Uterus (tissue), 4 donors: ENCODE data around the gene SNX17. TPM values are rescaled to one million over a fixed set of nuclear protein-coding genes. Genes with fewer than 3 reads are reported as not detected.
A peak's percentile ranks its signal among the peaks of the same experiment; 100 is the strongest.

Experiments
- DNase-seq, 2 donors: peaks; one replicate each; pipeline ENCODE4 v3.0.0-alpha.2; 2019 to 2020
- H3K27ac ChIP-seq, 2 donors: fragments of 200-600 bp; sonication (generic); 1 replicate in 1 of 2; 2 replicates in 1 of 2; pipeline ENCODE4 v1.5.1; 2016 to 2018
- H3K27me3 ChIP-seq, 2 donors: fragments of 200-600 bp; sonication (generic); one replicate each; pipeline ENCODE4 v1.5.1; 2018 to 2019; ENCODE audit warnings: control low read depth in 1 of 2
- H3K36me3 ChIP-seq, 2 donors: fragments of 200-600 bp; sonication (generic); one replicate each; pipeline ENCODE4 v1.5.1; 2019; ENCODE audit warnings: control low read depth in 1 of 2
- H3K4me1 ChIP-seq, 2 donors: fragments of 200-600 bp; sonication (generic); one replicate each; pipeline ENCODE4 v1.5.1; 2018 to 2019; ENCODE audit warnings: control low read depth in 1 of 2
- H3K4me3 ChIP-seq, 2 donors: fragments of 200-600 bp; sonication (generic); 1 replicate in 1 of 2; 2 replicates in 1 of 2; pipeline ENCODE4 v1.5.1; 2018 to 2019; ENCODE audit warnings: mild to moderate bottlenecking in 1 of 2
- H3K9me3 ChIP-seq, 2 donors: fragments of 200-600 bp; sonication (generic); one replicate each; pipeline ENCODE4 v1.5.1; 2019; ENCODE audit warnings: control low read depth in 1 of 2
- CTCF ChIP-seq, 4 experiments: fragments of 200-600 bp in 2 of 4; fragments of 450-650 bp in 2 of 4; sonication (generic) in 2 of 4; IDR thresholded peaks; one replicate each; pipeline ENCODE4 v1.5.1; 2016 to 2019; ENCODE audit warnings: antibody characterized with exemption in 4 of 4, mild to moderate bottlenecking in 2 of 4, moderate library complexity in 1 of 4
- POLR2A ChIP-seq, 2 donors: fragments of 450-650 bp; IDR thresholded peaks; one replicate each; pipeline ENCODE4 v1.6.1; 2016; ENCODE audit warnings: antibody characterized with exemption in 2 of 2, mild to moderate bottlenecking in 1 of 2, moderate library complexity in 1 of 2
- intact Hi-C: fragments of 100-400 bp; cut with DNase I; formaldehyde crosslinking; loops from one replicate; pipeline ENCODE4 v1.15.1; 2023; ENCODE audit warnings: low total_unique reads
- total RNA-seq, 4 donors: library from RNA; depleted of rRNA in 3 of 4; stranded (reverse); fragments of >200 nt in 3 of 4; gene quantifications; one replicate each; pipeline versions ENCODE4 v1.1.0 to v1.2.4, GENCODE V29; 2014 to 2023
- donor health status: DM: yes; HTN: yes; CAD: no.

SNX17 gene
- total RNA-seq, 4 donors from 2014 or later, result 89.4 to 91.5 (median 90.8) TPM

- no peaks in the 10 kb centered on the region for H3K27me3 ChIP-seq
- TF ChIP-seq CTCF (IDR thresholded peaks at IDR 0.05), result no peak
- no peak for TF ChIP-seq POLR2A (IDR thresholded peaks at IDR 0.05)
- intact Hi-C loops, result no loop called here
- no peaks in the 10 kb centered on the region for H3K9me3 ChIP-seq
- peaks cover 0 to 7% of the 10 kb centered on the region in 2 donors for H3K4me1 ChIP-seq
- H3K27ac ChIP-seq, result peak overlapping the region; percentile 92
- no peak for DNase-seq
- no peaks in the 10 kb centered on the region for H3K36me3 ChIP-seq
- peak overlapping the region; percentile 74 to 86 for H3K4me3 ChIP-seq
These were observed 46.7 kb upstream of the SNX17 start for GRCh38 chr2:27323596-27324285.

GRCh38 chr2:27324720-27325119 lies 45.7 kb upstream of the SNX17 start:
- no peak for TF ChIP-seq POLR2A (IDR thresholded peaks at IDR 0.05)
- TF ChIP-seq CTCF (IDR thresholded peaks at IDR 0.05), result no peak

GRCh38 chr2:27335311-27335710 lies 35.1 kb upstream of the SNX17 start:
- H3K27me3 ChIP-seq, result no peaks in the 10 kb centered on the region
- H3K27ac ChIP-seq, result no peak overlapping the region
- H3K4me1 ChIP-seq, result no peaks in the 10 kb centered on the region
- no peak overlapping the region for H3K4me3 ChIP-seq
- TF ChIP-seq CTCF (IDR thresholded peaks at IDR 0.05), result no peak
- no peak for TF ChIP-seq POLR2A (IDR thresholded peaks at IDR 0.05)
- intact Hi-C loops, result no loop called here
- H3K36me3 ChIP-seq, result no peaks in the 10 kb centered on the region
- no peaks in the 10 kb centered on the region for H3K9me3 ChIP-seq
- DNase-seq, result no peak

More at GRCh38 chr2:27324720-27325119, 45.7 kb upstream of the SNX17 start:
- H3K36me3 ChIP-seq, result no peaks in the 10 kb centered on the region
- H3K4me3 ChIP-seq, result no peak overlapping the region
- H3K27ac ChIP-seq, result no peak overlapping the region
- no peak for DNase-seq
- no peaks in the 10 kb centered on the region for H3K9me3 ChIP-seq
- H3K4me1 ChIP-seq, result peaks cover 0 to 7% of the 10 kb centered on the region in 2 donors
- no peaks in the 10 kb centered on the region for H3K27me3 ChIP-seq
- intact Hi-C loops, result no loop called here

- H3K27me3 ChIP-seq, result no peaks in the 10 kb centered on the region
- H3K4me3 ChIP-seq, result no peak overlapping the region
- intact Hi-C loops, result no loop called here
- no peak for DNase-seq
- no peak overlapping the region for H3K27ac ChIP-seq
- H3K36me3 ChIP-seq, result no peaks in the 10 kb centered on the region
- no peaks in the 10 kb centered on the region for H3K4me1 ChIP-seq
- TF ChIP-seq POLR2A (IDR thresholded peaks at IDR 0.05) (no peak), CTCF (IDR thresholded peaks at IDR 0.05) (no peak)
- no peaks in the 10 kb centered on the region for H3K9me3 ChIP-seq
These were observed 34.2 kb upstream of the SNX17 start for GRCh38 chr2:27336173-27336572.

- intact Hi-C loops, result no loop called here
- Histone ChIP-seq H3K4me3 (no peak overlapping the region), H3K4me1 (no peaks in the 10 kb centered on the region), H3K36me3 (no peaks in the 10 kb centered on the region), H3K9me3 (no peaks in the 10 kb centered on the region), H3K27me3 (no peaks in the 10 kb centered on the region), H3K27ac (no peak overlapping the region)
- DNase-seq, result no peak
- TF ChIP-seq CTCF (IDR thresholded peaks at IDR 0.05) (no peak), POLR2A (IDR thresholded peaks at IDR 0.05) (no peak)
These were observed 22.8 kb upstream of the SNX17 start for GRCh38 chr2:27347641-27348040.
